Measurements from ENCODE around the gene BST2. TPM values are rescaled to one million over a fixed set of nuclear protein-coding genes. Genes with fewer than 3 reads are reported as not detected.

The BST2 gene
- total and polyA plus RNA-seq, 9 of the 15 experiments (the other 6 are each of a cell fraction or from before 2014, with no cell fraction given) = 11.2 to 232 (median 151) TPM

DNA sequence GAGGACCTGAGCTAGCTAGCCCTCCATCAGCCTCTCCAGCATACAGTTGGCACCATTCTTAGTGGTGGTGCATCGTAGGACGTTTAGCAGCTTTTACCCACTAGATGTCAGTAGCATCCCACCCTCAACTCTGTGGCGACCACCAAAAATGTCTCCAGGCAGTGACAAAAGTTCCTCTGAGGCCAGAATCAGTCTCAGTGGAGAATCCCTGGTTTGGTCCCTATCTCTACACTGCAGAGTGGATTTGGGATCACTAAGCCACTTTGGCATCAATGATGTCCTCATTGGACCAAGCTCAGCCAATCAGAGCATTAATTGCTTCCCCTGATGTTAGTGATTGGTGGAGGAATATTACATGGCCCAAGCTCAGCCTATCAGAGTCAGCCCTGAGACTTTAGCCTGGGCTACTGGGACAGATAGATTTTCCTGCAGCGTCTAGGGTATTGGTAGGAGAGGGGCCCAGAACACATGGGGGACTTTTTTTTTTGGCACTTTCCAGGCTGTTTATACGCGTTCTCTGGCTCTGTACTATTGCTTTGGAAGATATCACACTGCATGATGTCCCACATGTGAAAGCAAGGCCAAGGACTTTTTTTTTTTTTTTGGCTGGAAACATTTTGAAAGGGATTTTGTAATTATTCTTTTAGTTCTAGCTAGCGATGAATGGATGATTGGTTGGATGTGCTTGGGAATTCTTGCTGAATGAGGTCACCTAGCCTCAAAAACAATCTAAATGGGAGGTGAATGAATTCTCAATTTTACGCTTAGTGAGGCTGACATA, 36.0 kb upstream of the BST2 start (continued):
- TF ChIP-seq, protein P1, sequence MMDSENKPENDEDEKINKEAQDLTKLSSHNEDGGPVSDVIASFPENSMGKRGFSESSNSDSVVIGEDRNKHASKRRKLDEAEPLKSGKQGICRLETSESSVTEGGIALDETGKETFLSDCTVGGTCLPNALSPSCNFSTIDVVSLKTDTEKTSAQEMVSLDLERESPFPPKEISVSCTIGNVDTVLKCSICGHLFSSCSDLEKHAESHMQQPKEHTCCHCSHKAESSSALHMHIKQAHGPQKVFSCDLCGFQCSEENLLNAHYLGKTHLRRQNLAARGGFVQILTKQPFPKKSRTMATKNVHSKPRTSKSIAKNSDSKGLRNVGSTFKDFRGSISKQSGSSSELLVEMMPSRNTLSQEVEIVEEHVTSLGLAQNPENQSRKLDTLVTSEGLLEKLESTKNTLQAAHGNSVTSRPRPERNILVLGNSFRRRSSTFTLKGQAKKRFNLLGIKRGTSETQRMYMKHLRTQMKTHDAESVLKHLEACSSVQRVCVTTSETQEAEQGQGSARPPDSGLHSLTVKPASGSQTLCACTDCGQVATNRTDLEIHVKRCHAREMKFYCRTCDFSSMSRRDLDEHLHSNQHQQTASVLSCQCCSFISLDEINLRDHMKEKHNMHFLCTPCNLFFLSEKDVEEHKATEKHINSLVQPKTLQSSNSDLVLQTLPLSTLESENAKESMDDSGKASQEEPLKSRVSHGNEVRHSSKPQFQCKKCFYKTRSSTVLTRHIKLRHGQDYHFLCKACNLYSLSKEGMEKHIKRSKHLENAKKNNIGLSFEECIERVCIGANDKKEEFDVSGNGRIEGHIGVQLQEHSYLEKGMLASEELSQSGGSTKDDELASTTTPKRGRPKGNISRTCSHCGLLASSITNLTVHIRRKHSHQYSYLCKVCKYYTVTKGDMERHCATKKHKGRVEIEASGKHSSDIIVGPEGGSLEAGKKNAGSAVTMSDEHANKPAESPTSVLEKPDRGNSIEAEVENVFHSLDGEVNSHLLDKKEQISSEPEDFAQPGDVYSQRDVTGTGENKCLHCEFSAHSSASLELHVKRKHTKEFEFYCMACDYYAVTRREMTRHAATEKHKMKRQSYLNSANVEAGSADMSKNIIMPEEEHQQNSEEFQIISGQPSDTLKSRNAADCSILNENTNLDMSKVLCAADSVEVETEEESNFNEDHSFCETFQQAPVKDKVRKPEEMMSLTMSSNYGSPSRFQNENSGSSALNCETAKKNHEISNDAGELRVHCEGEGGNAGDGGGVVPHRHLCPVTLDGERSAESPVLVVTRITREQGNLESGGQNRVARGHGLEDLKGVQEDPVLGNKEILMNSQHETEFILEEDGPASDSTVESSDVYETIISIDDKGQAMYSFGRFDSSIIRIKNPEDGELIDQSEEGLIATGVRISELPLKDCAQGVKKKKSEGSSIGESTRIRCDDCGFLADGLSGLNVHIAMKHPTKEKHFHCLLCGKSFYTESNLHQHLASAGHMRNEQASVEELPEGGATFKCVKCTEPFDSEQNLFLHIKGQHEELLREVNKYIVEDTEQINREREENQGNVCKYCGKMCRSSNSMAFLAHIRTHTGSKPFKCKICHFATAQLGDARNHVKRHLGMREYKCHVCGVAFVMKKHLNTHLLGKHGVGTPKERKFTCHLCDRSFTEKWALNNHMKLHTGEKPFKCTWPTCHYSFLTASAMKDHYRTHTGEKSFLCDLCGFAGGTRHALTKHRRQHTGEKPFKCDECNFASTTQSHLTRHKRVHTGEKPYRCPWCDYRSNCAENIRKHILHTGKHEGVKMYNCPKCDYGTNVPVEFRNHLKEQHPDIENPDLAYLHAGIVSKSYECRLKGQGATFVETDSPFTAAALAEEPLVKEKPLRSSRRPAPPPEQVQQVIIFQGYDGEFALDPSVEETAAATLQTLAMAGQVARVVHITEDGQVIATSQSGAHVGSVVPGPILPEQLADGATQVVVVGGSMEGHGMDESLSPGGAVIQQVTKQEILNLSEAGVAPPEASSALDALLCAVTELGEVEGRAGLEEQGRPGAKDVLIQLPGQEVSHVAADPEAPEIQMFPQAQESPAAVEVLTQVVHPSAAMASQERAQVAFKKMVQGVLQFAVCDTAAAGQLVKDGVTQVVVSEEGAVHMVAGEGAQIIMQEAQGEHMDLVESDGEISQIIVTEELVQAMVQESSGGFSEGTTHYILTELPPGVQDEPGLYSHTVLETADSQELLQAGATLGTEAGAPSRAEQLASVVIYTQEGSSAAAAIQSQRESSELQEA (IDR thresholded peaks at IDR 0.05; ENCODE audit: low read depth) = no peak
- TF ChIP-seq ATF1 (CRISPR knock-in tag; IDR thresholded peaks at IDR 0.05) (no peak), ATF1 (tag; IDR thresholded peaks at IDR 0.05) (peak; percentile 29; the same call in 1 of the 2 replicates), MCM3 (IDR thresholded peaks at IDR 0.05) (no peak), NFE2L1 (tag; IDR thresholded peaks at IDR 0.05; ENCODE audit: borderline replicate concordance, low read depth) (no peak), DPF2 (IDR thresholded peaks at IDR 0.05) (no peak), SIN3B (IDR thresholded peaks at IDR 0.05; ENCODE audit: low read depth) (no peak), RAD21 (CRISPR knock-in tag; conservative IDR thresholded peaks at IDR 0.05 in 1 of 2, IDR thresholded peaks at IDR 0.05 in 1 of 2) (peak in 1 of 2 experiments; percentile 51; a peak in 2 of 4 replicates), CBX8 (IDR thresholded peaks at IDR 0.05; ENCODE audit: borderline replicate concordance, extremely low read depth, low read depth, low read length, poor library complexity, severe bottlenecking) (no peak)
- TF ChIP-seq, protein P2, sequence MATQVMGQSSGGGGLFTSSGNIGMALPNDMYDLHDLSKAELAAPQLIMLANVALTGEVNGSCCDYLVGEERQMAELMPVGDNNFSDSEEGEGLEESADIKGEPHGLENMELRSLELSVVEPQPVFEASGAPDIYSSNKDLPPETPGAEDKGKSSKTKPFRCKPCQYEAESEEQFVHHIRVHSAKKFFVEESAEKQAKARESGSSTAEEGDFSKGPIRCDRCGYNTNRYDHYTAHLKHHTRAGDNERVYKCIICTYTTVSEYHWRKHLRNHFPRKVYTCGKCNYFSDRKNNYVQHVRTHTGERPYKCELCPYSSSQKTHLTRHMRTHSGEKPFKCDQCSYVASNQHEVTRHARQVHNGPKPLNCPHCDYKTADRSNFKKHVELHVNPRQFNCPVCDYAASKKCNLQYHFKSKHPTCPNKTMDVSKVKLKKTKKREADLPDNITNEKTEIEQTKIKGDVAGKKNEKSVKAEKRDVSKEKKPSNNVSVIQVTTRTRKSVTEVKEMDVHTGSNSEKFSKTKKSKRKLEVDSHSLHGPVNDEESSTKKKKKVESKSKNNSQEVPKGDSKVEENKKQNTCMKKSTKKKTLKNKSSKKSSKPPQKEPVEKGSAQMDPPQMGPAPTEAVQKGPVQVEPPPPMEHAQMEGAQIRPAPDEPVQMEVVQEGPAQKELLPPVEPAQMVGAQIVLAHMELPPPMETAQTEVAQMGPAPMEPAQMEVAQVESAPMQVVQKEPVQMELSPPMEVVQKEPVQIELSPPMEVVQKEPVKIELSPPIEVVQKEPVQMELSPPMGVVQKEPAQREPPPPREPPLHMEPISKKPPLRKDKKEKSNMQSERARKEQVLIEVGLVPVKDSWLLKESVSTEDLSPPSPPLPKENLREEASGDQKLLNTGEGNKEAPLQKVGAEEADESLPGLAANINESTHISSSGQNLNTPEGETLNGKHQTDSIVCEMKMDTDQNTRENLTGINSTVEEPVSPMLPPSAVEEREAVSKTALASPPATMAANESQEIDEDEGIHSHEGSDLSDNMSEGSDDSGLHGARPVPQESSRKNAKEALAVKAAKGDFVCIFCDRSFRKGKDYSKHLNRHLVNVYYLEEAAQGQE (IDR thresholded peaks at IDR 0.05; ENCODE audit: borderline replicate concordance) = no peak
- TF ChIP-seq, protein P2 (CRISPR knock-in tag; IDR thresholded peaks at IDR 0.05; ENCODE audit: low read depth) = no peak
